ENCODE measurements around the gene DIO3.
"Not testable (repeated sequence)": the region's sequence is repeated elsewhere in the genome, so short reads cannot be mapped to it uniquely, and the experiment has no call there.

DIO3 gene

DNA sequence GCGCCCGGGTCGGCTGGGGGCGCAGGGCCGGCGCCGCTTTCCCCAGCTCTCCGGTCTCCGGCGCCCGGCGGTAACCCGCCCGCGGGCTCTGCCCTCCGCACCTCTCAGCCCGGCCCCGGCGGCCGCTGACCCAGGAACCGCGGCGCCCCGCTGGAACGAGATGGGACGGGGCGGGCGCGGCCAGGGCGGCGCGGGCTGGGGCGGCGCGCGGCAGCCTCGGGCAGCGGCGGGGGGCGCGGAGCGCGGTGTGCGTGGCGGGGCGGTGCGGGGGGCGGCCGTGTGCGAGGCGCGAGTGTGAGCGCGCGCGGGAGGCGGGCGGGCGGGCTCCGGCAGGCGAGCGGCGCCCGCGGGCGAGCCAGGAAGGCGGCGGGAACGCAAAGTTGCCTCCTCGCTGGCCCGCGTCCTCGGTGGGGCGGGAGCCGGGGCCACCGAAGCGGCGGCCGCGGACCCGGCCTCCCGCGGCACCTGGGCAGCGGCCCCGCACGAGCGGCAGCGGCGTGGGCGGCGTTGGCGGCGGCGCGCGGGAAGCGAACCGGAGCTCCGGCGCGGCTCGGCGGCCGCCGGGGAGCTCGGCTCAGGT lies 671 bp upstream of the DIO3 start:
- no peak overlapping the region for H3K4me3 ChIP-seq (ENCODE audit: low read length)
- no peak for TF ChIP-seq ZNF274 (IDR thresholded peaks at IDR 0.05; ENCODE audit: low read depth, low read length)

GRCh38 chr14:101561897-101562490 lies 699 bp downstream of the DIO3 start:
- no peak for TF ChIP-seq ZNF274 (IDR thresholded peaks at IDR 0.05; ENCODE audit: low read depth, low read length)
- no peak overlapping the region for H3K4me3 ChIP-seq (ENCODE audit: low read length)

- no peak for TF ChIP-seq ZNF274 (IDR thresholded peaks at IDR 0.05; ENCODE audit: low read depth, low read length)
Measured at GRCh38 chr14:101562659-101563351, 1.5 kb downstream of the DIO3 start.

GRCh38 chr14:101563352-101563653 lies 2.0 kb downstream of the DIO3 start:
- TF ChIP-seq ZNF274 (IDR thresholded peaks at IDR 0.05; ENCODE audit: low read depth, low read length): no peak
- H3K4me3 ChIP-seq (ENCODE audit: low read length): no peak overlapping the region

More at GRCh38 chr14:101562659-101563351, 1.5 kb downstream of the DIO3 start:
- H3K4me3 ChIP-seq (ENCODE audit: low read length): no peak overlapping the region

GRCh38 chr14:101563654-101564443 lies 2.6 kb downstream of the DIO3 start:
- TF ChIP-seq ZNF274 (IDR thresholded peaks at IDR 0.05; ENCODE audit: low read depth, low read length): no peak
- no peak overlapping the region for H3K4me3 ChIP-seq (ENCODE audit: low read length)

- no peak for TF ChIP-seq ZNF274 (IDR thresholded peaks at IDR 0.05; ENCODE audit: low read depth, low read length)
- H3K4me3 ChIP-seq (ENCODE audit: low read length): no peak overlapping the region
Measured at GRCh38 chr14:101564444-101564776, 3.1 kb downstream of the DIO3 start.

DNA sequence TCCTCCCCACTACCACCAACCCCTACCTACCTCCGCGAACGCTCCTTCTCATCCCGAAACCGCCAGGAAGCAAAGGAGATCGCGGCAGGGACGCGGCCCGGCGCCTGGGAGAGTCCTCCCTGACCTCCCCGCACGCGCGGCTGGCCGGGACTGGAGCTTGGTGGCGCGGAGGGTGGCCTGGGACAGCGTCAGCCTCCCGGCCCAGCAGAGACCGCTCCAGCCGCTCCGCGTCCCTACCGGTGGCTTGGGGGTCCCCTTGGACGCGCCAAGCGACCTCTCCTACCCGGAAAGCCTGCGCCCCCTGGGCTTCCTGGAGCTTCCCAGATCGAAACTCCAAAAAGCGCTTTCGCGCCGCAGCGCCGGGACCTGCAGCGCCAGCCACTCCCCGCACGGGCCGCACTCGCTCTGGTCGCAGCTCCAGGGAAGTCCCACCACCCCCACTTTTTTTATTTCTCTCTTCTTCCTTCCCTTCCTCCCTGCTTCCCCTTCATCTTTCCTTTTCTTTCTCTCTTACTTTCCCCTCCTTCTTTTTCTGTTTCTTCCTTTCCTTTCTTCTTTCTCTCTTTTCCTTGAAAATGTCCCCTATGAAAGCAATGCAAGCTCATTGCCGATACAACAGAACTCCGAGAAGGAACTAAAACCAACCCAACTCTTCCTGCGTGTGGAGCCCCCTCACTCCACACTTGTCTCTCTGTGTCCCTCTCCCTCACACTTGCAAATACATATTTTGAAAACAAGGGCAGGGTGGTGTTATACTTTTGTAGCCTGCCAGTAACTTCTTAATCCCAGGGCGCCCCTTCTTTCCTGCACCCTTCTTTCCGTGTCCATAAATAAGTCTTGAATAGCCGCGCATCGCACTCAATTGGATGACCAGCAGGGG lies 3.8 kb downstream of the DIO3 start:
- no peak overlapping the region for H3K4me3 ChIP-seq (ENCODE audit: low read length)
- TF ChIP-seq ZNF274 (IDR thresholded peaks at IDR 0.05; ENCODE audit: low read depth, low read length): no peak

- TF ChIP-seq ZNF274 (IDR thresholded peaks at IDR 0.05; ENCODE audit: low read depth, low read length): no peak
- H3K4me3 ChIP-seq (ENCODE audit: low read length): no peak overlapping the region
Measured at GRCh38 chr14:101567252-101567651, 6.0 kb downstream of the DIO3 start.

- TF ChIP-seq ZNF274 (IDR thresholded peaks at IDR 0.05; ENCODE audit: low read depth, low read length): no peak
- H3K4me3 ChIP-seq (ENCODE audit: low read length): no peak overlapping the region
Measured at GRCh38 chr14:101571004-101571403, 9.7 kb downstream of the DIO3 start.

DNA sequence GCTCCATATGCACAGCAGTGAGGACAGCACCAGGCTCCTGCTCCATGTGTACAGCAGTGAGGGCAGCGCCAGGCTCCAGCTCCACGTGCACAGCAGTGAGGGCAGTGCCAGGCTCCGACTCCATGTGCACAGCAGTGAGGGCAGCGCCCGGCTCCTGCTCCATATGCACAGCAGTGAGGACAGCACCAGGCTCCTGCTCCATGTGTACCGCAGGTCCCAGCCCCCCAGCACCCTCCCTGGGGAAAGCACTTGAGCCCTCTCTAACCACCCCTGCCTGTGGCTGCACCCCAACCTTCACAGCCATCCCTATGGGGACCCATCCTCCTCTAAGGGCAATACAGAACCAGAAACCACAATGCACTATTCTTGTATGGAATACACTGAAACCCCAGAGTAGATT lies 11.2 kb downstream of the DIO3 start:
- not testable (repeated sequence) for H3K4me3 ChIP-seq (ENCODE audit: low read length)

DNA sequence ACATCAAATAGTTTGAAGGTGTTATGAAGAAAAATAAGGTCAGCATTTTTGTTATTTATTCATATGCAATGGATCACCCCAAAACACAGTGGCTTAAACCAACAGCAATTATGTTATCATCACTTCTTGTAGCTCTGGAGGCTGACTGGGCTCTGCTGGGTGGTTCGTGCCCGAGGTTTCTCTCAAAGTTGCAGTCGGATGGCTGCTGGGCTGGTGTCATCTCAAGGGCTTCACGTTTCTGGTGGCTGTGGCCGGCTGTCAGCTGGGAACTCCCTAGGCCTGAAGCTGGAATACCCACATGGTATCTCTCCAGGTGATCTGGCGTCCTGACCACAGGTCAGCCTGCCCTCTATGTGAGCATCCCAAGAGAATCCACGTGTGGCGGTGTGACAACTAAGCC lies 12.0 kb downstream of the DIO3 start:
- no peak for TF ChIP-seq ZNF274 (IDR thresholded peaks at IDR 0.05; ENCODE audit: low read depth, low read length)
- H3K4me3 ChIP-seq (ENCODE audit: low read length): no peak overlapping the region

- no peak overlapping the region for H3K4me3 ChIP-seq (ENCODE audit: low read length)
- TF ChIP-seq ZNF274 (IDR thresholded peaks at IDR 0.05; ENCODE audit: low read depth, low read length): no peak
Measured at GRCh38 chr14:101575581-101575980, 14.3 kb downstream of the DIO3 start.

GRCh38 chr14:101577221-101577909 lies 16.1 kb downstream of the DIO3 start:
- no peak overlapping the region for H3K4me3 ChIP-seq (ENCODE audit: low read length)
- TF ChIP-seq ZNF274 (IDR thresholded peaks at IDR 0.05; ENCODE audit: low read depth, low read length): no peak

Measured in GM08714 (cell line).